Measurements from ENCODE around the gene NRCAM.
A peak's percentile ranks its signal among the peaks of the same experiment; 100 is the strongest.

NRCAM gene

DNA sequence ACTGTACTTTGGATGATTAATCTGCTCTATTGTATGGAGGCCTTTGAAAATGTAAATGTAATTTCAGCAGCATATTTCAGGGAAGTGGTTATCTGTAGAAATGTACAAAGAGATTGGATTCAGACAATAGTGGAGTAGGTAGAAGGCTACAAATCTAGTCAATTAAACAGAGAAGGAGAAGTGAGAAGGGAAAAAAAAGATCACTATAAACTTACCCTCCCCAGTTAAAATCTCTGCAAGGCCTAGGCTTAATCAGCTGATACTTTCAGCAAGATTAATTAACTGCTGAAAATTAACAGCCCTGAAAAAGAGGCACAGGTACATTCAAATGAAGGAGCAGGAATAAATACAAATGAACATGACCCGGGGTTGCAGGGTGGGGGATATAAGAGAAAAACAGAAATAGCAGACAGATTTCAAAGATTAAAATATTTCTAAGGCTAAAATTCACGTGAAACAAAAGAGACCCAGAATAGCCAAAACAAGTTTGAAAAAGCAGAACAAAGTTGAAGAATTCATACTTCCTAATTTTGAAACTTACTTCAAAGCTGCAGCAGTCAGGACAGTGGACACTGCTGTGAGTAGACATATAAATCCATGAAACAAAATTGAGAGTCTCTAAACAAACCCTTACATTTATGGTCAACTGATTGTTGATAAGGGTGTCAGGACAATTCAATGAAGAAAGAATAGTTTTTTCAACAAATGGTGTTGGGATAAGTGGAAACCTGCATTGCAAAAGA is 96.0 kb downstream of the NRCAM start:
- H3K4me3 ChIP-seq (ENCODE audit: low read depth, low read length) = no peak overlapping the region
- peaks cover 14% of the 10 kb centered on the region for H3K36me3 ChIP-seq
- H3K27me3 ChIP-seq = no peaks in the 10 kb centered on the region
- DNase-seq = no peak
- TF ChIP-seq, protein P1, sequence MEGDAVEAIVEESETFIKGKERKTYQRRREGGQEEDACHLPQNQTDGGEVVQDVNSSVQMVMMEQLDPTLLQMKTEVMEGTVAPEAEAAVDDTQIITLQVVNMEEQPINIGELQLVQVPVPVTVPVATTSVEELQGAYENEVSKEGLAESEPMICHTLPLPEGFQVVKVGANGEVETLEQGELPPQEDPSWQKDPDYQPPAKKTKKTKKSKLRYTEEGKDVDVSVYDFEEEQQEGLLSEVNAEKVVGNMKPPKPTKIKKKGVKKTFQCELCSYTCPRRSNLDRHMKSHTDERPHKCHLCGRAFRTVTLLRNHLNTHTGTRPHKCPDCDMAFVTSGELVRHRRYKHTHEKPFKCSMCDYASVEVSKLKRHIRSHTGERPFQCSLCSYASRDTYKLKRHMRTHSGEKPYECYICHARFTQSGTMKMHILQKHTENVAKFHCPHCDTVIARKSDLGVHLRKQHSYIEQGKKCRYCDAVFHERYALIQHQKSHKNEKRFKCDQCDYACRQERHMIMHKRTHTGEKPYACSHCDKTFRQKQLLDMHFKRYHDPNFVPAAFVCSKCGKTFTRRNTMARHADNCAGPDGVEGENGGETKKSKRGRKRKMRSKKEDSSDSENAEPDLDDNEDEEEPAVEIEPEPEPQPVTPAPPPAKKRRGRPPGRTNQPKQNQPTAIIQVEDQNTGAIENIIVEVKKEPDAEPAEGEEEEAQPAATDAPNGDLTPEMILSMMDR (IDR thresholded peaks at IDR 0.05; ENCODE audit: low read depth, low read length) = no peak
- peaks cover 24% of the 10 kb centered on the region for H3K4me1 ChIP-seq
- H3K9me3 ChIP-seq = no peaks in the 10 kb centered on the region

DNA sequence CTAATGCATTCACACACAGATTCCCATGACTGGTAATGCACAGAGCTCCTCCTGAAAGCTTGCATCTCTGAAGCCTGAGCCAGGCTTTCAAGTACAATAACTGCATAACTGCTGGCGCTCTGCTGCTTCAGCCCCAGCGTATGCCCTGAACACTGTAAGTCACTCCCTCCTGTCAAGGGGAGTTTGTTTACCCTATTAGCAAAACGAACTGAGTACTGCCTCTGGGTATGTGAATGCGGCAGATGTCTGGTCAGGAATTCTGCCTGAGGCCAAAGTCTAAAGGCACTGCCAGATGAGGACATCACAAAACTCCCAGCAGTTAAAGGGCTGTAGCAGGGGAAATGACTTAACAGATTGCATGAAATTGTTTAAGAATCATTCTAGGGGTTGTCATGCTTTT is 97.7 kb downstream of the NRCAM start:
- peaks cover 13% of the 10 kb centered on the region for H3K36me3 ChIP-seq
- peak; percentile 85 for DNase-seq
- TF ChIP-seq, protein P1 (IDR thresholded peaks at IDR 0.05; ENCODE audit: low read depth, low read length) = no peak
- no peaks in the 10 kb centered on the region for H3K9me3 ChIP-seq
- H3K4me3 ChIP-seq (ENCODE audit: low read depth, low read length) = no peak overlapping the region
- peaks cover 24% of the 10 kb centered on the region for H3K4me1 ChIP-seq
- H3K27me3 ChIP-seq = no peaks in the 10 kb centered on the region

DNA sequence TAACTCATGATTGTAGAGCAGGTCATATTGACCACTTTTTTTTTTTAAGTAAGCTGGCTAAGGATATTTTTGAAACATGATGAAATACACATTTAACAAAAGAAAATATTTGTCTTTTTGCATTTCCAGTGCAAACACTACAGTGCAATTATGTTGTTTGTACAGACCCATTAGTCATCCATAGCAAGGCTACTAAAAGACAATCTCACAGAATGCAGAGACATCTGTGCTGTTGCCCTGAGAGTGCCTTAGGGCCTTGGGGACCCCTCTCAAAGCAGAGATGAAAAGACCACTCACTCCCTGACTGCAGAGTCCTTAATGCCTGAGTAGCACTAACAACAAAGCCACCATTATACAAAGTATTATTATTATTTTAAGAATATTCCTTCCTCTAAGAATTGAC is 104.5 kb downstream of the NRCAM start:
- Histone ChIP-seq H3K27me3 (no peaks in the 10 kb centered on the region), H3K36me3 (no peaks in the 10 kb centered on the region), H3K4me1 (peaks cover 28% of the 10 kb centered on the region), H3K9me3 (no peaks in the 10 kb centered on the region), H3K4me3 (ENCODE audit: low read depth, low read length) (no peak overlapping the region)
- TF ChIP-seq, protein P1 (IDR thresholded peaks at IDR 0.05; ENCODE audit: low read depth, low read length) = no peak
- DNase-seq = peak; percentile 71

DNA sequence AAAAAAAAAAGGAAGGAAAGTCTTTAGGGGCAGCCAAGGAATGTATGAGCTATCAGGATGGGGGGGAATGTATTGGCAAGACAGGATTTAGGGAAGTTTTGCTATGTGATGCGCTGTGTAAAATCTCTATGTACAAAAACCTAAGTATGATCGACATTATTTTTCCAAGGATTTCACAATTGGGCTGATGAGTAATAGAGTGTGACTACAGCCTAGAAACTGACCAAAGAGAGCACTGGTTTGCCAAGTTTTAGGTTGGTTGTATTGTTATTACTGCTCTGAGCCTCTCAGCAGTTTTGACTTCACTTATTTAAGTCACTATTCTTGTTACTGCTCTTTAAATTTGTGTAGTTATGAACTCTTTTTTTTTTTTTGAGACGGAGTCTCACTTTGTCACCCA is 107.3 kb downstream of the NRCAM start:
- H3K36me3 ChIP-seq = peaks cover 5% of the 10 kb centered on the region; the same call in 1 of the 2 replicates
- no peaks in the 10 kb centered on the region for H3K27me3 ChIP-seq
- H3K4me1 ChIP-seq = peaks cover 35% of the 10 kb centered on the region

DNA sequence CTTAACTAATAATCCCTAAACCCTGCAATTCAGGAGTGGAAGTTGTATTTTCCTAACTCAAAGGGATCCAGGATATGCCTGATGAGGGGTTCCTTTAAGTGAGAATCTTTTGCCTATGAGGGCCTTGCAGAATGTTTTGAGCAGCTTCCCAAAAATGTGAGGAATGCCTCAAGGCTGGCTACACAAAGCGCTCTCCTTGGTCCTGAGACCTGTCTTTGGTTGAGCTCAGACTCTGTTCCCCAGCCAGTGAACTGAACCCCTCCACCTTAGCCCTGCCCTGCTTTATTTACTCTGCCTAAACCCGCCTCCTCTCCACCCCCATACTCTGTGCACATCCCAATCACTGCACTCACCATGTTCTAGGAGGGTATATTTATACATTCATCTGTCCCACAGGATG is 108.6 kb downstream of the NRCAM start:
- Histone ChIP-seq H3K9me3 (no peaks in the 10 kb centered on the region), H3K27me3 (no peaks in the 10 kb centered on the region), H3K4me1 (peaks cover 30% of the 10 kb centered on the region), H3K4me3 (ENCODE audit: low read depth, low read length) (no peak overlapping the region), H3K36me3 (peaks cover 8% of the 10 kb centered on the region; the same call in 1 of the 2 replicates)
- TF ChIP-seq, protein P1 (IDR thresholded peaks at IDR 0.05; ENCODE audit: low read depth, low read length) = no peak
- no peak for DNase-seq

More for the DNA sequence above, 107.3 kb downstream of the NRCAM start:
- Histone ChIP-seq H3K4me3 (ENCODE audit: low read depth, low read length) (no peak overlapping the region), H3K9me3 (no peaks in the 10 kb centered on the region)
- TF ChIP-seq, protein P1 (IDR thresholded peaks at IDR 0.05; ENCODE audit: low read depth, low read length) = no peak
- no peak for DNase-seq

DNA sequence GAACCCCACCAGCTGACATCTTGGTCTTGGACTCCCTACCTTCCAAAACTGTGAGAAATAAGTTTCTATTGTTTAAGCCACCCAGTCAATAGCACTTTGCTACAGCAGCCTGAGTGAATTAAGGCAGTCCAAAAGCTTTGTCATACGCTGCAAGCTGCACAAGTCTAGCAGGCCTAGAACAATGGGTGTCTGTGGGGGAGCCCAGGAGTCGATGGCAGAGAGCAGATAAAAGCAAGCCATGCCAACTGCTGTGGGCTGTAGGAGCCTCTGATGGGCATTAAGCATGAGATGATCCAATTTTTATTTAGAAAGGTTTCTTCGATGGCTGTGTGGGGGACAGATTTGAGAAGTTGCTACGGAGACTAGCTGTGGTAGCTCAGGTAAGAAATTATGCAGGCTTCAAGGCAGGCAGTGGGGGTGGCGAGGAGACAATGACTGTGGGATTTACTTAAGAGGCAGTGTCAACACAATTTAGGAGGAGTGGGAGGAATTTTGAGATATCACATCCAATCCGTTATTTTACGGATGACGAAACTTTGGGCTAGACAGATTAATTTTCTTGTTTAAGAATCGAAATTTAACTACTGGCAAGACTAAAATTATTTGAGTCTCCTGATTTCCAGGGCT is 110.4 kb downstream of the NRCAM start:
- H3K27me3 ChIP-seq = no peaks in the 10 kb centered on the region
- no peaks in the 10 kb centered on the region for H3K9me3 ChIP-seq
- no peak overlapping the region for H3K4me3 ChIP-seq (ENCODE audit: low read depth, low read length)
- peak; percentile 45 for DNase-seq
- TF ChIP-seq, protein P1 (IDR thresholded peaks at IDR 0.05; ENCODE audit: low read depth, low read length) = no peak
- H3K36me3 ChIP-seq = peaks cover 8% of the 10 kb centered on the region; the same call in 1 of the 2 replicates
- H3K4me1 ChIP-seq = peaks cover 24% of the 10 kb centered on the region

Data from BE2C (cell line).